Endothelial cell of umbilical vein (primary cell): ENCODE measurements around the gene INSYN2B. TPM values are rescaled to one million over a fixed set of nuclear protein-coding genes. Genes with fewer than 3 reads are reported as not detected.

ENCODE experiments used
- BruUV-seq: library from RNA; stranded (reverse); fragments of 400-500 nt; replicated peaks from 2 replicates; lab custom pipeline; 2021; lab: Mats Ljungman, UMichigan
- CTCF ChIA-PET: fragments of 300-600, 350-600 bp; sonication (Branson Sonifier 250); formaldehyde crosslinking; loops from one replicate; lab custom pipeline; 2021; ENCODE audit warnings: antibody characterized with exemption, inconsistent platforms; lab: Charles Lee
- POLR2A ChIA-PET: fragments of 300-600, 350-600 bp; sonication (Branson Sonifier 250); formaldehyde crosslinking; loops from one replicate; lab custom pipeline; 2021; ENCODE audit warnings: antibody characterized with exemption, inconsistent platforms; lab: Charles Lee
- DNase-seq: peaks from one replicate; pipeline ENCODE4 v3.0.0-alpha.2; 2011; ENCODE audit warnings: low read depth, low spot score
- FAIRE-seq: peaks from 2 replicates; lab custom pipeline; 2011; peaks lifted over from hg19 to GRCh38; lab: Jason Lieb, UNC
- H2AFZ ChIP-seq: 2 replicates; pipeline ENCODE4 v1.6.0; 2012; ENCODE audit warnings: low read depth, low read length, control low read depth, inconsistent platforms
- H3K27ac ChIP-seq: 2 replicates; pipeline ENCODE4 v1.5.1; 2011; ENCODE audit warnings: low read depth, mild to moderate bottlenecking, control low read depth, low read length, moderate library complexity; ENCODE audit not compliant: insufficient read depth
- H3K27me3 ChIP-seq, 2 experiments: 2 replicates each; pipeline versions ENCODE4 v1.6.0 to v1.6.1; 2011; ENCODE audit warnings: low read length in 2 of 2, mixed read lengths in 1 of 2; ENCODE audit not compliant: control insufficient read depth in 2 of 2, insufficient read depth in 2 of 2
- H3K36me3 ChIP-seq, 2 experiments: 2 replicates in 1 of 2; 3 replicates in 1 of 2; pipeline ENCODE4 v1.5.1; 2011; ENCODE audit warnings: low read length in 2 of 2, mild to moderate bottlenecking in 1 of 2, moderate library complexity in 1 of 2; ENCODE audit not compliant: control insufficient read depth in 2 of 2, insufficient read depth in 2 of 2; ENCODE audit errors: extremely low read depth in 1 of 2
- H3K4me1 ChIP-seq: 3 replicates; pipeline ENCODE4 v1.5.1; 2011; ENCODE audit warnings: mild to moderate bottlenecking, low read length; ENCODE audit not compliant: control insufficient read depth, insufficient read depth; ENCODE audit errors: extremely low read depth
- H3K4me2 ChIP-seq: 2 replicates; pipeline ENCODE4 v1.6.1; 2011; ENCODE audit warnings: low read length, control low read depth, mixed read lengths; ENCODE audit not compliant: insufficient read depth
- H3K4me3 ChIP-seq, 3 experiments: fragments of 200-600 bp in 1 of 3; sonication (generic), shearing (Covaris generic) in 1 of 3; replicated peaks in 1 of 3; 2 replicates each; pipeline ENCODE4 v1.5.1; 2011 to 2016; ENCODE audit warnings: control low read depth in 3 of 3, low read length in 3 of 3, mild to moderate bottlenecking in 2 of 3, inconsistent platforms in 1 of 3, low read depth in 1 of 3, moderate library complexity in 1 of 3; ENCODE audit not compliant: insufficient read depth in 1 of 3
- H3K79me2 ChIP-seq: 2 replicates; pipeline ENCODE4 v1.6.0; 2012; ENCODE audit warnings: low read length, inconsistent platforms; ENCODE audit not compliant: control insufficient read depth, insufficient read depth
- H3K9ac ChIP-seq: replicated peaks from 2 replicates; pipeline ENCODE3; 2011; ENCODE audit warnings: low read length, control low read depth; ENCODE audit not compliant: insufficient read depth; ENCODE audit errors: extremely low read depth
- H3K9me1 ChIP-seq: replicated peaks from 3 replicates; pipeline ENCODE4 v1.6.0; 2011; ENCODE audit warnings: mild to moderate bottlenecking, low read length; ENCODE audit not compliant: control insufficient read depth, insufficient read depth; ENCODE audit errors: extremely low read depth
- H3K9me3 ChIP-seq: replicated peaks from 2 replicates; pipeline ENCODE4 v1.5.1; 2012; ENCODE audit warnings: low read length, inconsistent platforms; ENCODE audit not compliant: control insufficient read depth, insufficient read depth
- H4K20me1 ChIP-seq: replicated peaks from 2 replicates; pipeline ENCODE3; 2011; ENCODE audit warnings: mild to moderate bottlenecking, low read length; ENCODE audit not compliant: control insufficient read depth, insufficient read depth; ENCODE audit errors: extremely low read depth
- EZH2 ChIP-seq: IDR thresholded peaks from 2 replicates; pipeline ENCODE4 v1.6.1; 2012; ENCODE audit warnings: borderline replicate concordance, low read depth, mild to moderate bottlenecking, moderate library complexity, low read length, inconsistent platforms; ENCODE audit not compliant: severe bottlenecking
- FOS ChIP-seq: IDR thresholded peaks from 2 replicates; pipeline ENCODE4 v1.6.1; 2011; ENCODE audit warnings: mild to moderate bottlenecking, low read length, moderate library complexity, borderline replicate concordance; ENCODE audit not compliant: insufficient read depth
- GATA2 ChIP-seq: IDR thresholded peaks from 2 replicates; pipeline ENCODE4 v1.7.0; 2011; ENCODE audit warnings: low read depth, mild to moderate bottlenecking, moderate library complexity, mixed read lengths, low read length; ENCODE audit not compliant: insufficient read length, insufficient read depth
- JUN ChIP-seq: IDR thresholded peaks from 2 replicates; pipeline ENCODE4 v1.6.1; 2011; ENCODE audit warnings: borderline replicate concordance, low read depth; ENCODE audit not compliant: insufficient read length, insufficient read depth
- MAX ChIP-seq: IDR thresholded peaks from 2 replicates; pipeline ENCODE4 v1.6.1; 2011; ENCODE audit not compliant: insufficient read depth, insufficient read length
- MYC ChIP-seq: IDR thresholded peaks from one replicate; pipeline ENCODE4 v1.6.1; 2011; ENCODE audit warnings: mild to moderate bottlenecking, low read depth, low read length
- POLR2A ChIP-seq: IDR thresholded peaks from 2 replicates; pipeline ENCODE4 v1.6.1; 2012; ENCODE audit warnings: low read depth, mild to moderate bottlenecking, control low read depth, low read length
- POLR2AphosphoS5 ChIP-seq: IDR thresholded peaks from 2 replicates; pipeline ENCODE4 v1.6.1; 2012; ENCODE audit warnings: low read depth, mild to moderate bottlenecking, control low read depth, low read length, moderate library complexity; ENCODE audit not compliant: insufficient read depth
- dilution Hi-C: fragments of 300-500 bp; cut with MboI; formaldehyde crosslinking; loops from one replicate; pipeline ENCODE4 v1.15.0; 2019; ENCODE audit warnings: low sequenced_read_pairs; ENCODE audit not compliant: extremely low pct_ligation_motif_present
- intact Hi-C: fragments of 100-400 bp; cut with micrococcal nuclease; formaldehyde crosslinking; loops from one replicate; pipeline ENCODE4 v1.10.0; 2022
- polyA plus RNA-seq, 4 experiments: library from polyadenylated mRNA; depleted of rRNA in 3 of 4; stranded (reverse) in 3 of 4; unstranded in 1 of 4; fragments of >200 nt; gene quantifications; 2 replicates each; pipeline versions ENCODE4 v1.2.1 to v1.2.3, GENCODE V29; 2011 to 2012; ENCODE audit warnings: missing spikeins in 1 of 4
- total RNA-seq: library from RNA; stranded (reverse); gene quantifications from 2 replicates; pipeline ENCODE4 v1.2.3, GENCODE V29; 2021
- TF ChIP-seq, protein P1 (sequence below), 2 donors: IDR thresholded peaks; 1 replicate in 1 of 2; 2 replicates in 1 of 2; pipeline ENCODE4 v1.5.1; 2011; ENCODE audit warnings: low read length in 2 of 2, mild to moderate bottlenecking in 2 of 2, moderate library complexity in 2 of 2, control low read depth in 1 of 2, inconsistent platforms in 1 of 2, low read depth in 1 of 2; ENCODE audit not compliant: insufficient read depth in 1 of 2; ENCODE audit errors: extremely low read depth in 1 of 2

The INSYN2B gene
- total and polyA plus RNA-seq, 2 donors (not counting 3 experiments of a cell fraction or from before 2014, with no cell fraction given) = 8.2 to 17.1 TPM

DNA sequence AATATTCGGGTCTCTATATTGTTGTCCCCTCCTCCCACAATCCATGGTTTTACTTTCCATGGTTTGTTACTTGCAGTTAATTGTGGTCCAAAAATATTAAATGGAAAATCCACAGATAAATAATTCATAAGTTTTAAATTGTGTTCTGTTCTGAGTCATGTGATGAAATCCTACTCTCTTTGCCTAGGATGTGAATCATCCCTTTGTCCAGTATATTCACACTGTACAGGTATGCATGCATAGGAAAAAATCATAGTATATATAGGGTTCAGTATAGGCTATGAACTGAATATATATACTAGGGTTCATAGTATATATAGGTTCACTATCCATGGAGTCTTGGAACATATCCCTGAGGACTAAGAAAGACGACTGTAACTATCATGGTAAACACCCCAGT, 19.6 kb downstream of the INSYN2B start:
- Histone ChIP-seq H3K27me3 (no peaks in the 10 kb centered on the region), H3K9ac (no peak overlapping the region), H3K9me3 (no peaks in the 10 kb centered on the region), H2AFZ (no peak overlapping the region), H4K20me1 (no peaks in the 10 kb centered on the region), H3K36me3 (no peaks in the 10 kb centered on the region), H3K4me2 (no peak overlapping the region), H3K79me2 (peaks cover 56% of the 10 kb centered on the region), H3K27ac (no peak overlapping the region), H3K4me3 (no peak overlapping the region), H3K9me1 (no peaks in the 10 kb centered on the region), H3K4me1 (no peaks in the 10 kb centered on the region)
- TF ChIP-seq POLR2AphosphoS5 = no peak
- peak; percentile 22 for TF ChIP-seq FOS
- FAIRE-seq (no peak), DNase-seq (no peak)
- intact Hi-C loops = no loop called here
- POLR2A ChIA-PET = no interaction called here
- CTCF ChIA-PET = interaction anchor here (1.4 kb wide), 1 partner anchor 259 kb away, joined by 3 read pairs; no protein-coding TSS in a partner anchor
- dilution Hi-C loops = no loop called here
- BruUV-seq = no TSS peak

GRCh38 chr5:169958278-169958677, 22.0 kb downstream of the INSYN2B start:
- H3K79me2 ChIP-seq = peaks cover 43% of the 10 kb centered on the region
- peaks cover 5% of the 10 kb centered on the region for H3K4me1 ChIP-seq
- CTCF ChIA-PET = interaction anchor here (0.8 to 2.8 kb wide), 3 partner anchors 10 to 22 kb away, joined by 4 to 8 read pairs (median 7); no protein-coding TSS in a partner anchor
- H3K27me3 ChIP-seq = no peaks in the 10 kb centered on the region
- DNase-seq = no peak
- no peak for FAIRE-seq
- intact Hi-C loops = no loop called here
- TF ChIP-seq MYC (no peak), GATA2 (no peak), POLR2AphosphoS5 (no peak), POLR2A (no peak), EZH2 (no peak), FOS (no peak), JUN (no peak), MAX (no peak)
- TF ChIP-seq, protein P1, sequence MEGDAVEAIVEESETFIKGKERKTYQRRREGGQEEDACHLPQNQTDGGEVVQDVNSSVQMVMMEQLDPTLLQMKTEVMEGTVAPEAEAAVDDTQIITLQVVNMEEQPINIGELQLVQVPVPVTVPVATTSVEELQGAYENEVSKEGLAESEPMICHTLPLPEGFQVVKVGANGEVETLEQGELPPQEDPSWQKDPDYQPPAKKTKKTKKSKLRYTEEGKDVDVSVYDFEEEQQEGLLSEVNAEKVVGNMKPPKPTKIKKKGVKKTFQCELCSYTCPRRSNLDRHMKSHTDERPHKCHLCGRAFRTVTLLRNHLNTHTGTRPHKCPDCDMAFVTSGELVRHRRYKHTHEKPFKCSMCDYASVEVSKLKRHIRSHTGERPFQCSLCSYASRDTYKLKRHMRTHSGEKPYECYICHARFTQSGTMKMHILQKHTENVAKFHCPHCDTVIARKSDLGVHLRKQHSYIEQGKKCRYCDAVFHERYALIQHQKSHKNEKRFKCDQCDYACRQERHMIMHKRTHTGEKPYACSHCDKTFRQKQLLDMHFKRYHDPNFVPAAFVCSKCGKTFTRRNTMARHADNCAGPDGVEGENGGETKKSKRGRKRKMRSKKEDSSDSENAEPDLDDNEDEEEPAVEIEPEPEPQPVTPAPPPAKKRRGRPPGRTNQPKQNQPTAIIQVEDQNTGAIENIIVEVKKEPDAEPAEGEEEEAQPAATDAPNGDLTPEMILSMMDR (IDR thresholded peaks at IDR 0.05; ENCODE audit: extremely low read depth in 1 of 2, insufficient read depth in 1 of 2, low read depth in 1 of 2, low read length in 2 of 2) = no peak
- H3K4me3 ChIP-seq = no peak overlapping the region
- no peak overlapping the region for H3K9ac ChIP-seq
- H2AFZ ChIP-seq = no peak overlapping the region
- no peaks in the 10 kb centered on the region for H3K9me1 ChIP-seq
- no peaks in the 10 kb centered on the region for H3K9me3 ChIP-seq
- H3K27ac ChIP-seq = no peak overlapping the region
- no TSS peak for BruUV-seq
- dilution Hi-C loops = no loop called here
- H3K4me2 ChIP-seq = no peak overlapping the region
- no peaks in the 10 kb centered on the region for H3K36me3 ChIP-seq
- H4K20me1 ChIP-seq = no peaks in the 10 kb centered on the region
- POLR2A ChIA-PET = no interaction called here
